HepG2 (cell line): ENCODE results near the gene GDF15. TPM values are rescaled to one million over a fixed set of nuclear protein-coding genes. Genes with fewer than 3 reads are reported as not detected.
A peak's percentile ranks its signal among the peaks of the same experiment; 100 is the strongest.

Experiments
- GATAD2A ChIP-seq: IDR thresholded peaks from 2 replicates; pipeline ENCODE4 v1.6.1; 2016
- NR2F6 ChIP-seq, 2 experiments: IDR thresholded peaks; 2 replicates each; pipeline ENCODE4 v1.6.1; 2016; ENCODE audit warnings: antibody characterized with exemption in 1 of 2, mild to moderate bottlenecking in 1 of 2
- STAG1 ChIP-seq: sonication (generic); formaldehyde crosslinking; IDR thresholded peaks from 2 replicates; pipeline ENCODE4 v1.4.0; 2020; ENCODE audit warnings: missing genetic modification reagents
- ZKSCAN5 ChIP-seq: sonication (generic); formaldehyde crosslinking; IDR thresholded peaks from 2 replicates; pipeline ENCODE4 v1.5.1; 2020; ENCODE audit warnings: mild to moderate bottlenecking, missing genetic modification reagents
- ZNF577 ChIP-seq: sonication (generic); formaldehyde crosslinking; IDR thresholded peaks from 2 replicates; pipeline ENCODE4 v1.4.0; 2020; ENCODE audit warnings: mild to moderate bottlenecking, low read depth, missing genetic modification reagents, borderline replicate concordance
- ZNF614 ChIP-seq: IDR thresholded peaks from 2 replicates; pipeline ENCODE4 v1.6.1; 2018; ENCODE audit warnings: missing biosample characterization, missing genetic modification reagents, inconsistent platforms, borderline replicate concordance
- ZNF780A ChIP-seq: sonication (generic); formaldehyde crosslinking; IDR thresholded peaks from 2 replicates; pipeline ENCODE4 v1.8.0; 2022; ENCODE audit warnings: mild to moderate bottlenecking, missing genetic modification reagents, moderate library complexity
- polyA plus RNA-seq, 8 experiments: library from polyadenylated mRNA; depleted of rRNA in 3 of 8; stranded (reverse) in 7 of 8; unstranded in 1 of 8; fragments of >200 nt; fragmentation: Illumina TruSeq in 4 of 8; extraction: Trizol in 4 of 8; gene quantifications; 2 replicates each; pipeline versions ENCODE4 v1.2.1 to v1.2.3, GENCODE V29; 2011 to 2016; ENCODE audit warnings: low read depth in 4 of 8, missing spikeins in 1 of 8, mixed read lengths in 1 of 8; ENCODE audit not compliant: insufficient read depth in 1 of 8
- total RNA-seq, 5 experiments: library from RNA; depleted of rRNA; stranded (reverse); fragments of >200 nt; fragmentation: Illumina TruSeq; extraction: Trizol; gene quantifications; 2 replicates each; pipeline ENCODE4 v1.2.3, GENCODE V29; 2016; ENCODE audit warnings: low read depth in 1 of 5
- TF ChIP-seq, protein P1 (sequence below): sonication (generic); formaldehyde crosslinking; IDR thresholded peaks from 2 replicates; pipeline ENCODE4 v1.5.0; 2020; ENCODE audit warnings: mild to moderate bottlenecking, missing genetic modification reagents
- TF ChIP-seq, protein P2 (sequence below): sonication (generic); formaldehyde crosslinking; IDR thresholded peaks from 2 replicates; pipeline ENCODE4 v1.4.0; 2020; ENCODE audit warnings: missing genetic modification reagents, mild to moderate bottlenecking, borderline replicate concordance
- TF ChIP-seq, protein P3 (sequence below): sonication (generic); formaldehyde crosslinking; IDR thresholded peaks from 2 replicates; pipeline ENCODE4 v1.5.0; 2020; ENCODE audit warnings: missing genetic modification reagents, mild to moderate bottlenecking, borderline replicate concordance

The GDF15 gene
- total and polyA plus RNA-seq, 2 of the 13 experiments (the other 11 are each of a cell fraction or from before 2014, with no cell fraction given) = 146 to 422 TPM

DNA sequence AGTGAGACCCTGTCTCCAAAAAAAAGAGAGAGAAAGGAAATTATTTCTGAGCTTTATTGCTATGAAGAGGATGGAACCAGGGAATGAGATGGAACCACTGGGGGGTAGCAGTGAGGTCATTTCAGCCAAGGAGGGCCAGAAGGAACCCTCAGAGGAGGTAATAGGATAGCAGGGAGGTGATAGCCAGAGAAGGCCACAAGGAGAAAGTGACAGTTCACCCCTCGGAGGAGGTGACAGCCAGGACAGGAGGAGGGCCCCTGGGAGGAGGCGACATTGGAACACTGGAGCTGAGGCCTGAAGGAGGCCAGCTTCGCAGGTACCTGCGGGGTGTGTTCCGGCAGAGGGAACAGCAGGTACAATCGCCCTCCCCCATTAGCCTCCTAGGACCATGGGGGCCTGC lies 46.2 kb upstream of the GDF15 start (continued):
- TF ChIP-seq, protein P1, sequence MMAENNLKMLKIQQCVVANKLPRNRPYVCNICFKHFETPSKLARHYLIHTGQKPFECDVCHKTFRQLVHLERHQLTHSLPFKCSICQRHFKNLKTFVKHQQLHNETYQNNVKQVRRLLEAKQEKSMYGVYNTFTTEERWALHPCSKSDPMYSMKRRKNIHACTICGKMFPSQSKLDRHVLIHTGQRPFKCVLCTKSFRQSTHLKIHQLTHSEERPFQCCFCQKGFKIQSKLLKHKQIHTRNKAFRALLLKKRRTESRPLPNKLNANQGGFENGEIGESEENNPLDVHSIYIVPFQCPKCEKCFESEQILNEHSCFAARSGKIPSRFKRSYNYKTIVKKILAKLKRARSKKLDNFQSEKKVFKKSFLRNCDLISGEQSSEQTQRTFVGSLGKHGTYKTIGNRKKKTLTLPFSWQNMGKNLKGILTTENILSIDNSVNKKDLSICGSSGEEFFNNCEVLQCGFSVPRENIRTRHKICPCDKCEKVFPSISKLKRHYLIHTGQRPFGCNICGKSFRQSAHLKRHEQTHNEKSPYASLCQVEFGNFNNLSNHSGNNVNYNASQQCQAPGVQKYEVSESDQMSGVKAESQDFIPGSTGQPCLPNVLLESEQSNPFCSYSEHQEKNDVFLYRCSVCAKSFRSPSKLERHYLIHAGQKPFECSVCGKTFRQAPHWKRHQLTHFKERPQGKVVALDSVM (CRISPR knock-in tag) = peak; percentile 6; the same call in 1 of the 2 replicates
- TF ChIP-seq, protein P2, sequence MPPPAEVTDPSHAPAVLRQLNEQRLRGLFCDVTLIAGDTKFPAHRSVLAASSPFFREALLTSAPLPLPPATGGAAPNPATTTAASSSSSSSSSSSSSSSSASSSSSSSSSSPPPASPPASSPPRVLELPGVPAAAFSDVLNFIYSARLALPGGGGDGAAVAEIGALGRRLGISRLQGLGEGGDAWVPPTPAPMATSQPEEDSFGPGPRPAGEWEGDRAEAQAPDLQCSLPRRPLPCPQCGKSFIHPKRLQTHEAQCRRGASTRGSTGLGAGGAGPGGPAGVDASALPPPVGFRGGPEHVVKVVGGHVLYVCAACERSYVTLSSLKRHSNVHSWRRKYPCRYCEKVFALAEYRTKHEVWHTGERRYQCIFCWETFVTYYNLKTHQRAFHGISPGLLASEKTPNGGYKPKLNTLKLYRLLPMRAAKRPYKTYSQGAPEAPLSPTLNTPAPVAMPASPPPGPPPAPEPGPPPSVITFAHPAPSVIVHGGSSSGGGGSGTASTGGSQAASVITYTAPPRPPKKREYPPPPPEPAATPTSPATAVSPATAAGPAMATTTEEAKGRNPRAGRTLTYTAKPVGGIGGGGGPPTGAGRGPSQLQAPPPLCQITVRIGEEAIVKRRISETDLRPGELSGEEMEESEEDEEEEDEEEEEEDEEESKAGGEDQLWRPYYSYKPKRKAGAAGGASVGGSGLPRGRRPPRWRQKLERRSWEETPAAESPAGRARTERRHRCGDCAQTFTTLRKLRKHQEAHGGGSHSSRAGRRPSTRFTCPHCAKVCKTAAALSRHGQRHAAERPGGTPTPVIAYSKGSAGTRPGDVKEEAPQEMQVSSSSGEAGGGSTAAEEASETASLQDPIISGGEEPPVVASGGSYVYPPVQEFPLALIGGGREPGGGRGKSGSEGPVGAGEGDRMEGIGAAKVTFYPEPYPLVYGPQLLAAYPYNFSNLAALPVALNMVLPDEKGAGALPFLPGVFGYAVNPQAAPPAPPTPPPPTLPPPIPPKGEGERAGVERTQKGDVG (CRISPR knock-in tag) = no peak
- TF ChIP-seq ZNF614 (CRISPR knock-in tag) (no peak), GATAD2A (CRISPR knock-in tag) (no peak), ZKSCAN5 (CRISPR knock-in tag) (peak; percentile 95), ZNF780A (CRISPR knock-in tag) (no peak), NR2F6 (IDR thresholded peaks at IDR 0.05) (0 out of 2 replicates have a peak, but pooled peaks have one; percentile 24), NR2F6 (CRISPR knock-in tag; IDR thresholded peaks at IDR 0.05) (no peak), STAG1 (CRISPR knock-in tag) (peak; percentile 33), ZNF577 (no peak)
- TF ChIP-seq, protein P3, sequence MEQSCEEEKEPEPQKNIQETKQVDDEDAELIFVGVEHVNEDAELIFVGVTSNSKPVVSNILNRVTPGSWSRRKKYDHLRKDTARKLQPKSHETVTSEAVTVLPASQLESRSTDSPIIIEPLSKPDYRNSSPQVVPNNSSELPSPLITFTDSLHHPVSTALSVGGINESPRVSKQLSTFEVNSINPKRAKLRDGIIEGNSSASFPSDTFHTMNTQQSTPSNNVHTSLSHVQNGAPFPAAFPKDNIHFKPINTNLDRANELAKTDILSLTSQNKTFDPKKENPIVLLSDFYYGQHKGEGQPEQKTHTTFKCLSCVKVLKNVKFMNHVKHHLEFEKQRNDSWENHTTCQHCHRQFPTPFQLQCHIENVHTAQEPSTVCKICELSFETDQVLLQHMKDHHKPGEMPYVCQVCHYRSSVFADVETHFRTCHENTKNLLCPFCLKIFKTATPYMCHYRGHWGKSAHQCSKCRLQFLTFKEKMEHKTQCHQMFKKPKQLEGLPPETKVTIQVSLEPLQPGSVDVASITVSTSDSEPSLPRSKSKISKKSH (CRISPR knock-in tag) = peak; percentile 24; the same call in 1 of the 2 replicates
